Measurements from ENCODE around the gene XNDC1N.

The XNDC1N gene

GRCh38 chr11:71947498-71947897, 19.1 kb upstream of the XNDC1N start:
- H2AFZ ChIP-seq (ENCODE audit: low read depth) = no peak overlapping the region

GRCh38 chr11:71946144-71946571, 17.8 kb upstream of the XNDC1N start:
- Histone ChIP-seq H4K20me1 (ENCODE audit: insufficient read depth) (0 out of 2 replicates have a peak, but pooled peaks cover 4% of the 10 kb centered on the region), H3K9ac (no peak overlapping the region), H2AFZ (ENCODE audit: low read depth) (no peak overlapping the region), H3K4me3 (IDR thresholded peaks at IDR 0.05; ENCODE audit: insufficient read depth, low read depth, low read length) (no peak overlapping the region), H3K27me3 (ENCODE audit: insufficient read depth, low read depth) (no peaks in the 10 kb centered on the region), H3K27ac (no peak overlapping the region), H3K79me2 (ENCODE audit: insufficient read depth, low read depth) (no peaks in the 10 kb centered on the region), H3K4me2 (no peak overlapping the region), H3K36me3 (ENCODE audit: insufficient read depth) (no peaks in the 10 kb centered on the region), H3K4me1 (ENCODE audit: low read depth, poor library complexity, severe bottlenecking) (peaks cover 21% of the 10 kb centered on the region)
- TF ChIP-seq CTCF (conservative IDR thresholded peaks at IDR 0.05; ENCODE audit: low read depth, low read length) = no peak

More at GRCh38 chr11:71947498-71947897, 19.1 kb upstream of the XNDC1N start:
- Histone ChIP-seq H3K9ac (no peak overlapping the region), H3K4me2 (peak overlapping the region; percentile 15; the same call in 1 of the 2 replicates), H3K4me1 (ENCODE audit: low read depth, poor library complexity, severe bottlenecking) (peaks cover 21% of the 10 kb centered on the region), H4K20me1 (ENCODE audit: insufficient read depth) (0 out of 2 replicates have a peak, but pooled peaks cover 4% of the 10 kb centered on the region), H3K36me3 (ENCODE audit: insufficient read depth) (no peaks in the 10 kb centered on the region), H3K27ac (no peak overlapping the region), H3K4me3 (IDR thresholded peaks at IDR 0.05; ENCODE audit: insufficient read depth, low read depth, low read length) (no peak overlapping the region), H3K79me2 (ENCODE audit: insufficient read depth, low read depth) (no peaks in the 10 kb centered on the region), H3K27me3 (ENCODE audit: insufficient read depth, low read depth) (no peaks in the 10 kb centered on the region)
- TF ChIP-seq CTCF (conservative IDR thresholded peaks at IDR 0.05; ENCODE audit: low read depth, low read length) = no peak

- H3K9ac ChIP-seq = no peak overlapping the region
These were observed 12.3 kb upstream of the XNDC1N start for GRCh38 chr11:71940561-71941219.

GRCh38 chr11:71937826-71938225, 9.4 kb upstream of the XNDC1N start:
- peaks cover 29% of the 10 kb centered on the region; the same call in 1 of the 2 replicates for H3K79me2 ChIP-seq (ENCODE audit: insufficient read depth, low read depth)
- no peak overlapping the region for H3K4me3 ChIP-seq (IDR thresholded peaks at IDR 0.05; ENCODE audit: insufficient read depth, low read depth, low read length)
- no peaks in the 10 kb centered on the region for H4K20me1 ChIP-seq (ENCODE audit: insufficient read depth)
- no peaks in the 10 kb centered on the region for H3K27me3 ChIP-seq (ENCODE audit: insufficient read depth, low read depth)
- H3K4me2 ChIP-seq = no peak overlapping the region
- no peak overlapping the region for H2AFZ ChIP-seq (ENCODE audit: low read depth)
- H3K27ac ChIP-seq = no peak overlapping the region
- no peak overlapping the region for H3K9ac ChIP-seq
- no peak for TF ChIP-seq CTCF (conservative IDR thresholded peaks at IDR 0.05; ENCODE audit: low read depth, low read length)
- H3K4me1 ChIP-seq (ENCODE audit: low read depth, poor library complexity, severe bottlenecking) = no peaks in the 10 kb centered on the region
- no peaks in the 10 kb centered on the region for H3K36me3 ChIP-seq (ENCODE audit: insufficient read depth)

More at GRCh38 chr11:71940561-71941219, 12.3 kb upstream of the XNDC1N start:
- Histone ChIP-seq H3K27ac (no peak overlapping the region), H3K79me2 (ENCODE audit: insufficient read depth, low read depth) (peaks cover 22% of the 10 kb centered on the region; the same call in 1 of the 2 replicates), H2AFZ (ENCODE audit: low read depth) (no peak overlapping the region), H3K4me3 (IDR thresholded peaks at IDR 0.05; ENCODE audit: insufficient read depth, low read depth, low read length) (no peak overlapping the region), H3K4me2 (no peak overlapping the region), H4K20me1 (ENCODE audit: insufficient read depth) (no peaks in the 10 kb centered on the region), H3K4me1 (ENCODE audit: low read depth, poor library complexity, severe bottlenecking) (no peaks in the 10 kb centered on the region), H3K36me3 (ENCODE audit: insufficient read depth) (no peaks in the 10 kb centered on the region), H3K27me3 (ENCODE audit: insufficient read depth, low read depth) (no peaks in the 10 kb centered on the region)
- TF ChIP-seq CTCF (conservative IDR thresholded peaks at IDR 0.05; ENCODE audit: low read depth, low read length) = no peak
